K562 (cell line): ENCODE measurements around the gene HELZ2. TPM values are rescaled to one million over a fixed set of nuclear protein-coding genes. Genes with fewer than 3 reads are reported as not detected.

Experiments
- ATAC-seq: fragments of 200-7000 bp; cut with Tn5 transposase; 3 replicates; pipeline ENCODE4 v1.9.1; 2020; ENCODE audit warnings: moderate library complexity
- BruUV-seq: library from RNA; stranded (reverse); fragments of 400-500 nt; replicated peaks from 2 replicates; lab custom pipeline; 2021; lab: Mats Ljungman, UMichigan
- CTCF ChIA-PET: fragments of 300-600 bp; formaldehyde crosslinking; extraction: SDS; loops from one replicate; lab custom pipeline; 2021; ENCODE audit warnings: low intra/inter-chr PET ratio; lab: Yijun Ruan, JAX
- POLR2A ChIA-PET: fragments of 300-600, 350-650 bp; sonication (Branson Sonifier 250); formaldehyde crosslinking; extraction: SDS; loops from one replicate; lab custom pipeline; 2021; ENCODE audit warnings: antibody characterized with exemption, inconsistent platforms; lab: Yijun Ruan, JAX
- DNase-seq, 4 experiments: peaks; one replicate each; pipeline versions ENCODE4 v3.0.0 to v3.0.0-alpha.2; 2011 to 2018; ENCODE audit warnings: low spot score in 3 of 4, mixed read lengths in 3 of 4; ENCODE audit errors: extremely low read depth in 1 of 4
- FAIRE-seq: peaks from 2 replicates; lab custom pipeline; 2011; peaks lifted over from hg19 to GRCh38; lab: Jason Lieb, UNC
- H2AFZ ChIP-seq: 2 replicates; pipeline ENCODE4 v1.6.0; 2011; ENCODE audit warnings: low read depth, low read length, control low read depth, inconsistent platforms
- H3K27ac ChIP-seq: fragments of 200-600 bp; 3 replicates; pipeline ENCODE4 v1.8.0; 2011; ENCODE audit warnings: low read depth, mild to moderate bottlenecking, control low read depth, inconsistent platforms, low read length, moderate library complexity, mixed read lengths; ENCODE audit errors: extremely low read depth
- H3K27me3 ChIP-seq, 2 experiments: fragments of 300-600 bp in 1 of 2; 2 replicates in 1 of 2; 3 replicates in 1 of 2; pipeline versions ENCODE4 v1.6.0 to v1.8.0; 2011; ENCODE audit warnings: inconsistent platforms in 2 of 2, low read length in 2 of 2, mild to moderate bottlenecking in 1 of 2, mixed read lengths in 1 of 2, moderate library complexity in 1 of 2; ENCODE audit not compliant: control insufficient read depth in 2 of 2, insufficient read depth in 2 of 2
- H3K36me3 ChIP-seq: fragments of 300-600 bp; 3 replicates; pipeline ENCODE4 v1.8.0; 2011; ENCODE audit warnings: mild to moderate bottlenecking, low read length, inconsistent platforms; ENCODE audit not compliant: control insufficient read depth, insufficient read depth
- H3K4me1 ChIP-seq, 2 experiments: fragments of 200-600 bp in 1 of 2; replicated peaks in 1 of 2; 2 replicates in 1 of 2; 3 replicates in 1 of 2; pipeline versions ENCODE4 v1.5.1 to v1.8.0; 2011; ENCODE audit warnings: inconsistent platforms in 2 of 2, low read length in 2 of 2, mild to moderate bottlenecking in 1 of 2, mixed read lengths in 1 of 2, moderate library complexity in 1 of 2; ENCODE audit not compliant: control insufficient read depth in 2 of 2, insufficient read depth in 2 of 2
- H3K4me2 ChIP-seq: 2 replicates; pipeline ENCODE4 v1.6.1; 2011; ENCODE audit warnings: low read length, control low read depth, inconsistent platforms, mixed read lengths; ENCODE audit not compliant: insufficient read depth
- H3K4me3 ChIP-seq: fragments of 200-600 bp; sonication (generic), shearing (Covaris generic); 2 replicates; pipeline ENCODE4 v1.5.1; 2016; ENCODE audit warnings: control low read depth, inconsistent platforms
- H3K79me2 ChIP-seq: fragments of 200-600 bp; 3 replicates; pipeline ENCODE4 v1.8.0; 2011; ENCODE audit warnings: low read length, inconsistent platforms; ENCODE audit not compliant: control insufficient read depth, insufficient read depth
- H3K9ac ChIP-seq, 2 experiments: 2 replicates each; pipeline versions ENCODE4 v1.6.0 to v1.6.1; 2011; ENCODE audit warnings: low read depth in 2 of 2, low read length in 2 of 2, control low read depth in 1 of 2, inconsistent platforms in 1 of 2, mild to moderate bottlenecking in 1 of 2, mixed read lengths in 1 of 2; ENCODE audit not compliant: insufficient read depth in 1 of 2
- H3K9me1 ChIP-seq: one replicate; pipeline ENCODE4 v1.6.0; 2011; ENCODE audit warnings: inconsistent platforms, mild to moderate bottlenecking, low read length, moderate library complexity; ENCODE audit not compliant: control insufficient read depth, insufficient read depth
- H3K9me3 ChIP-seq: replicated peaks from 2 replicates; pipeline ENCODE4 v1.5.1; 2011; ENCODE audit warnings: low read depth, low read length, inconsistent platforms; ENCODE audit not compliant: control insufficient read depth, insufficient read depth
- H4K20me1 ChIP-seq: replicated peaks from 2 replicates; pipeline ENCODE4 v1.6.1; 2011; ENCODE audit warnings: low read length, inconsistent platforms, mixed read lengths; ENCODE audit not compliant: control insufficient read depth, insufficient read depth
- CHAMP1 ChIP-seq: fragments of 450-650 bp; IDR thresholded peaks from 2 replicates; pipeline ENCODE4 v1.6.1; 2016; ENCODE audit warnings: mild to moderate bottlenecking
- WGBS: fragments of 100-300 bp; shearing (Covaris generic); methylation state at CpG from one replicate; pipeline ENCODE4 v1.1.6; 2016; ENCODE audit warnings: low coverage, mixed read lengths; ENCODE audit not compliant: insufficient coverage; ENCODE audit errors: missing lambda C conversion rate; 5-methylcytosine and 5-hydroxymethylcytosine counted together
- in situ Hi-C: fragments of 300-500 bp; cut with MboI; formaldehyde crosslinking; loops from 4 replicates; pipeline ENCODE4 v1.15.0; 2018; ENCODE audit warnings: inconsistent platforms, mixed read lengths
- intact Hi-C: fragments of 100-400 bp; cut with micrococcal nuclease; formaldehyde crosslinking; loops from 2 replicates; pipeline ENCODE4 v1.14.2; 2022
- polyA plus RNA-seq, 8 experiments: library from polyadenylated mRNA; depleted of rRNA in 4 of 8; stranded (reverse) in 5 of 8; unstranded in 3 of 8; fragments of >200 nt; fragmentation: Nextera tagmentation in 2 of 8; fragmentation: Illumina TruSeq in 1 of 8; extraction: Ambion mirVana in 2 of 8; extraction: Trizol in 1 of 8; gene quantifications; 2 replicates each; pipeline versions ENCODE4 v1.2.1 to v1.2.3, GENCODE V29; 2011 to 2014; ENCODE audit warnings: inconsistent platforms in 1 of 8, missing spikeins in 1 of 8
- total RNA-seq, 7 experiments: library from RNA; depleted of rRNA in 6 of 7; stranded (reverse); fragments of >200 nt in 6 of 7; fragmentation: Illumina TruSeq in 2 of 7; extraction: Trizol in 2 of 7; gene quantifications; 2 replicates each; pipeline versions ENCODE4 v1.2.1 to v1.2.3, GENCODE V29; 2011 to 2021; ENCODE audit warnings: low replicate concordance in 1 of 7

Gene HELZ2
- total and polyA plus RNA-seq, 9 of the 15 experiments (the other 6 are each of a cell fraction or from before 2014, with no cell fraction given) = 0.03 to 7.8 (median 2.9) TPM; not detected in 1

- no peak overlapping the region for H2AFZ ChIP-seq
- no peaks in the 10 kb centered on the region for H3K9me1 ChIP-seq
- no peak overlapping the region for H3K4me3 ChIP-seq
- ATAC-seq (no peak), FAIRE-seq (no peak), DNase-seq (no peak)
- H3K4me2 ChIP-seq = no peak overlapping the region
- CTCF ChIA-PET = interaction anchor here (0.6 to 3.4 kb wide), 2 partner anchors 435 to 747 kb away, joined by 3 to 25 read pairs; no protein-coding TSS in a partner anchor
- no peak for TF ChIP-seq CHAMP1
- H3K4me1 ChIP-seq = peaks cover 6 to 91% of the 10 kb centered on the region in 2 experiments; a peak in 4 of 5 replicates
- H3K79me2 ChIP-seq = no peaks in the 10 kb centered on the region
- H3K9ac ChIP-seq = no peak overlapping the region
- no TSS peak for BruUV-seq
- intact Hi-C loops = loop anchor here (2.0 to 10.0 kb wide), 4 partner anchors 116 to 498 kb away; partner anchors contain the start of genes ARFRP1, C20orf204, RTEL1 and STMN3
- H3K27me3 ChIP-seq = peaks cover 0 to 22% of the 10 kb centered on the region in 2 experiments; a peak in 2 of 5 replicates
- H4K20me1 ChIP-seq = peaks cover 3% of the 10 kb centered on the region
- POLR2A ChIA-PET = interaction anchor here (0.5 to 1.1 kb wide), 5 partner anchors 16 to 526 kb away, joined by 3 to 6 read pairs (median 3); partner anchors contain the start of gene PRPF6
- WGBS = 51% methylated on average over 8 of the region's 12 CpGs
- no peak overlapping the region for H3K27ac ChIP-seq
- in situ Hi-C loops = no loop called here
- no peaks in the 10 kb centered on the region for H3K9me3 ChIP-seq
- no peaks in the 10 kb centered on the region for H3K36me3 ChIP-seq
These were observed 35.0 kb downstream of the HELZ2 start for GRCh38 chr20:63539092-63539430.
